Adrenal gland (tissue), 5 donors: ENCODE measurements around the gene WIZ.

Experiments
- CTCF ChIP-seq, 6 experiments: fragments of 450-650 bp in 4 of 6; fragments of 200-600 bp in 2 of 6; sonication (generic) in 1 of 6; IDR thresholded peaks; 1 replicate in 5 of 6; 2 replicates in 1 of 6; pipeline versions ENCODE4 v1.5.1 to v1.8.0; 2016 to 2021; ENCODE audit warnings: antibody characterized with exemption in 6 of 6, mild to moderate bottlenecking in 2 of 6, moderate library complexity in 1 of 6
- POLR2A ChIP-seq, 2 donors: fragments of 450-650 bp; IDR thresholded peaks; one replicate each; pipeline ENCODE4 v1.6.1; 2017; ENCODE audit warnings: antibody characterized with exemption in 2 of 2, mild to moderate bottlenecking in 2 of 2, moderate library complexity in 1 of 2
- donor health status: DM: no; HTN: no; CAD: no.

DNA sequence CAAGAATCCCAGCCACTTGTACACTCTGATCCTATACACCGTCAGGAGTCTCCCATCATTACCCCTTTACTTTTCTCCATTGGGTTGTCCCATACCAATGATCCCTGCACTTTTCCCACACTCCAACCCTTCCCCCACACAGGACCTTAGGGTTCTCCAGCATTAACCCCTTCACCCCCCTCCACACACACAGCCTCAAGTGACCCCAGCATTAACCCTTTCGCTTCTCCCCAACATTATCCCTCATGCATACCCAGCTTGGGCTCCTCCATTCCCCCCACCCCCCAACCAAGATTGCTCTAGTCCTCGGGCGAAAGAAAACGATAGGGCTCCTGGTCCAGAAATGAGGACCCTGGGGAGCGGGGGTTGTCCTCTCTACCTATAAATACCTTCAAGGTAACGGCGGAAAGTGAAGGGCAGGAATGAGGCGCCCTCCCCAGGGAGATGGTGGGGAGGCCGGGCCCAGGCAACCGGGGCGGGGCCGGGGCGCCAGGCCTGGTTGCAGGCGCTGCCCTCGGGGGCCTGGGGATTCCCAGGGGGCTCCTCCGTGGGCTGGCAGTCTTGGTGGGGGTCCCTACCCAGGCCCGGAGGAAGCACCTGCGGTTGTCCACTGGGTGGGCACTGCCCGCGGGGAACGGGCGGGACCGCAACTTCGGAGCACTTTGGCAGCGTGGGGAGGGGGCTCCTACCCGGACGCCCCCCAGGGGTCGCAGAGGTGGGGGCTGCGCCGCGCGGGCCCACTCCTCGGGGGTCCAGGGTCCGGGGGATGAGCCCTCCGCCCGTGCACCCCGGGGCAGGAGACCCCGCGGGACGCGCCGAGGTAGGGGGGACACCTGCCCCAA is 757 bp downstream of the WIZ start:
- peak in 1 of 6 experiments; percentile 11 for TF ChIP-seq CTCF (IDR thresholded peaks at IDR 0.05)
- TF ChIP-seq POLR2A (IDR thresholded peaks at IDR 0.05), result no peak
